HG03280 (cell line): ENCODE measurements around the gene MRPL50.
"Not testable (repeated sequence)": the region's sequence is repeated elsewhere in the genome, so short reads cannot be mapped to it uniquely, and the experiment has no call there.

ENCODE experiments used
- ATAC-seq: cut with Tn5 transposase; IDR thresholded peaks from one replicate; pipeline ENCODE4 v1.9.1; 2021; ENCODE audit warnings: mild to moderate bottlenecking, moderate library complexity; ENCODE audit not compliant: unreplicated experiment

MRPL50 gene

GRCh38 chr9:101418518-101419430 lies 20.4 kb upstream of the MRPL50 start:
- ATAC-seq: no peak

DNA sequence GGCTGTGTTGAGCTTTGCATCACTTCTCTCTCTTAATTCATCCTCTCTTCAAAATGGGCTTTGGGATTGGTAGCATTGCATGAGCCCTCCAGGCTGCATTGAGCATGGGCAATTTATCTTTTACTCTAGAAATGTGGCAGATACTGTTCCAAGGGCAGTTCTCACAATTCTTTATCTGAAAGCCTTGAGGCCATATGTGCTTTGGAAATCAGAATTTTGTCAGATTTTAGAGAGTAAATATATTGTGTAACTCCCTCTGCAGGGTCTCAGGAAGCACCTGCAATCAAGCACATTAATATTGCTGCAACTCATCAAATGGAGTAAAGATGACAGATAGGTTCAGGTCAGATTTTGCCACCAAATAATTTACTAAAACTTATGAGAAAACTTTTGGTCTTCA lies 19.6 kb upstream of the MRPL50 start:
- no peak for ATAC-seq

GRCh38 chr9:101417389-101417788 lies 19.0 kb upstream of the MRPL50 start:
- no peak for ATAC-seq

- ATAC-seq: no peak
These were observed 17.2 kb upstream of the MRPL50 start for GRCh38 chr9:101415578-101415977.

GRCh38 chr9:101414839-101415238 lies 16.4 kb upstream of the MRPL50 start:
- no peak for ATAC-seq

- ATAC-seq: no peak
These were observed 10.7 kb upstream of the MRPL50 start for GRCh38 chr9:101409079-101409477.

DNA sequence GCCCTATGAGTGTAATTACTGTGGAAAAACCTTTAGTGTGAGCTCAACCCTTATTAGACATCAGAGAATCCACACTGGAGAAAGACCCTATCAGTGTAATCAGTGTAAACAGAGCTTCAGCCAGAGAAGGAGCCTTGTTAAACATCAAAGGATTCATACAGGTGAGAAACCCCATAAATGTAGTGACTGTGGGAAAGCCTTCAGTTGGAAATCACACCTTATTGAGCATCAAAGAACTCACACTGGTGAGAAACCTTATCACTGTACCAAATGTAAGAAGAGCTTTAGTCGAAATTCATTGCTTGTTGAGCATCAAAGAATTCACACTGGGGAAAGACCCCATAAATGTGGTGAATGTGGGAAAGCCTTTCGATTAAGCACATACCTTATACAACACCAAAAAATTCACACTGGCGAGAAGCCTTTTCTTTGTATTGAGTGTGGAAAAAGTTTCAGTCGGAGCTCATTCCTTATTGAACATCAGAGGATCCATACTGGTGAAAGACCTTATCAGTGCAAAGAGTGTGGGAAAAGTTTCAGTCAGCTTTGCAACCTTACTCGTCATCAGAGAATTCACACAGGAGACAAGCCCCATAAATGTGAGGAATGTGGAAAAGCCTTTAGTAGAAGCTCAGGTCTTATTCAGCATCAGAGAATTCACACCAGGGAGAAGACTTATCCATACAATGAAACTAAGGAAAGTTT lies 10.1 kb upstream of the MRPL50 start:
- ATAC-seq: no peak

- ATAC-seq: no peak
These were observed 5.3 kb upstream of the MRPL50 start for GRCh38 chr9:101403516-101404285.

- ATAC-seq: no peak
These were observed 1.7 kb upstream of the MRPL50 start for GRCh38 chr9:101400120-101400519.

- ATAC-seq: no peak
These were observed 1.2 kb upstream of the MRPL50 start for GRCh38 chr9:101399643-101399970.

- peak; percentile 1 for ATAC-seq
These were observed 668 bp upstream of the MRPL50 start for GRCh38 chr9:101398930-101399642.

- no peak for ATAC-seq
These were observed 711 bp downstream of the MRPL50 start for GRCh38 chr9:101397746-101398067.

DNA sequence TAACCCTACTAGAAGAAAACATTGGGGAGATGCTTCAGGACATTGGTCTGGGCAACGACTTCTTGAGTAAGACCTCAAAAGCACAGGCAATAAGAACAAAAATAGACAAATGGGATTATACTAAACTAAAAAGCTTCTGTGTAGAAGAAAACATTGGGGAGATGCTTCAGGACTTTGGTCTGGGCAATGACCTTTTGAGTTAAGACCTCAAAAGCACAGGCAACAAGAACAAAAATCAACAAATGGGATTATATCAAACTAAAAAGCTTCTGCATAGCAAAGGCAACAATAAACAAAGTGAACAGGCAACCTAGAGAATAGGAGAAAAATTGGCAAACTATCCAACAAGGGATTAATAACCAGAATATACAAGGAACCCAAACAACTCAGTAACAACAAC lies 3.7 kb downstream of the MRPL50 start:
- no peak for ATAC-seq

DNA sequence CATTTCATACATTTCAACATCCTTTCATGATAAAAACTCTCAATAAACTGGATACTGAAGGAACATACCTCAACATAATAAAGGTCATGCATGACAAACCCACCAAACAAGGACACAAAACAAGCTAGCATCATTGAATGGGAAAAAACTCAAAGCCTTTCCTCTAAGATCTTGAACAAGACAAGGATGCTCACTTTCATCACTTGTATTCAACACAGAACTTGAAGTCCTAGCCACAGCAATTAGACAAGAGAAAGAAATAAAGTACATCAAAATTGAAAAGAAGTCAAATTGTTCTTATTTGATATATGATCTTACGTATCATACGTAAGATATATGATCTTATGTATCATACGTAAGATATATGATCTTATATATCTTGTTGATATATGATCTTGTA lies 5.3 kb downstream of the MRPL50 start:
- ATAC-seq: no peak

- ATAC-seq: no peak
These were observed 9.9 kb downstream of the MRPL50 start for GRCh38 chr9:101388507-101388993.

- peak; percentile 72 for ATAC-seq
These were observed 10.4 kb downstream of the MRPL50 start for GRCh38 chr9:101387871-101388506.

GRCh38 chr9:101384873-101385536 lies 13.4 kb downstream of the MRPL50 start, which contains the start of gene BAAT:
BAAT (minus strand) TSS chr9:101385006; CDS start chr9:101371404, 13,602 bp downstream.
- not testable (repeated sequence) for ATAC-seq

DNA sequence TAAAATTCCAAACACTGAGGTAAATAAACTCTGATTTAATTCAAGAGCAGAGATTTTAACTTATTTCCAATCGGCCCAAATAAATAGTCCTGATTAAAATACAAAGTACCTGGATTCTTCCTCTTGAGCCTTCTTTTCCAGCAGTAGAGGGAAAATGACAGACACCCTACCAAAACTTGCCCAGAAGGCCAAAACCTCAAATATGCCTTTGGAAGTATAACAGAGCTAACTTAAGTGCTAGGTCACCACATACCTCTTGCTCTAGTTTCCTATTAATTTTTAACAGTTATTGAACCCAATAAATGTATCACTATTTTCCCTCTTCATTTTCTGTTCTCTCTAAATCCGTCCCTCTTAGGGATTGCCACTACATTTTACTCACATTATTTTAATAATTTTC lies 15.1 kb downstream of the MRPL50 start:
- no peak for ATAC-seq

DNA sequence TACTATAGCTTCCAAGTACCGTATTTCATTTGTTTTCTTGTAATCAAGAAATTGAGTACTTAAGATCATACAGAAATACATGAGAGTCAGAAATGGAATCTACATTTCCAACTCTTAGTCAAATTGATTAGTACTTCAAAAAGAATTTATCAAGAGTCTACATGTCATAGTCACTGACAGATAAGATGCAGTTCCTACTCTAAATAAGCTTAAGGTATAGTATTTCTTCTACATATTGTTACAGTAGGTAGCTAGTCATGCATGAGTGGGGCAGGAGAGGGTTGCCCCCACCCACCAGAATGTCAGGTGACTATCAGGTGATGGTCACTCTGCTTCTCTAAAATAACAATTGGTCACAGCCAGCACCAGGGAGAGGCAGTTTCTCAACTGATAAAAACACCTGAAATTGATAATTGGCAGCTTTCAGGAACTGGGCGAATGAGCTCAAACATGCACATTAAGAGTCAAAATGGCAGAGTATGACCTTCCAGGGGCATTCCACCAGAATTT lies 16.5 kb downstream of the MRPL50 start:
- no peak for ATAC-seq

DNA sequence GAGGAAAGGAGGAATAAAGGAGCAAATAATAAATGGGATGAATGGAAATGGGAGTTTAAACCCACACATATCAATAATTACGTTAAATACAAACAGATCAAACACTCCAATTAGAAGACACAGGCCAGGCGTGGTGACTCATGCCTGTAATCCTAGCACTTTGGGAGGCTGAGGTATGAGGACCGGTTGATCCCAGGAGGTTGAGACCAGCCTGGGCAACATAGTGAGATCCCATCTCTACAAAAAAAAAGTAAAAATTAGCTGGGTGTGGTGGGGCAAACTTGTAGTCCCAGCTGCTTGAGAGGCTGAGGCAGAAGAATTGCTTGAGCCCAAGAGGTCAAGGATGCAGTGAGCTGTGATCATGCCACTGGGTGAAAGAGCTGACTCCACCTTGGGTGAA lies 17.3 kb downstream of the MRPL50 start:
- no peak for ATAC-seq
